Adrenal gland (tissue), 5 donors: ENCODE data around the gene MAGI2.

Source experiments
- CTCF ChIP-seq, 6 experiments: fragments of 450-650 bp in 4 of 6; fragments of 200-600 bp in 2 of 6; sonication (generic) in 1 of 6; IDR thresholded peaks; 1 replicate in 5 of 6; 2 replicates in 1 of 6; pipeline versions ENCODE4 v1.5.1 to v1.8.0; 2016 to 2021; ENCODE audit warnings: antibody characterized with exemption in 6 of 6, mild to moderate bottlenecking in 2 of 6, moderate library complexity in 1 of 6
- POLR2A ChIP-seq, 2 donors: fragments of 450-650 bp; IDR thresholded peaks; one replicate each; pipeline ENCODE4 v1.6.1; 2017; ENCODE audit warnings: antibody characterized with exemption in 2 of 2, mild to moderate bottlenecking in 2 of 2, moderate library complexity in 1 of 2
- donor health status: DM: no; HTN: no; CAD: no.

- no peak for TF ChIP-seq CTCF (IDR thresholded peaks at IDR 0.05)
- no peak for TF ChIP-seq POLR2A (IDR thresholded peaks at IDR 0.05)
These were observed 241.1 kb downstream of the MAGI2 start for GRCh38 chr7:79212334-79212733.
